HEK293 (cell line): ENCODE data around the gene PARD6B.

Source experiments
- CTCF ChIA-PET: fragments of 350-600 bp; formaldehyde crosslinking; extraction: SDS; loops from one replicate; lab custom pipeline; 2021; ENCODE audit warnings: antibody characterized with exemption; lab: Yijun Ruan, JAX
- POLR2A ChIA-PET: fragments of 300-600 bp; formaldehyde crosslinking; extraction: SDS; loops from one replicate; lab custom pipeline; 2020; ENCODE audit warnings: antibody characterized with exemption, inconsistent platforms; lab: Yijun Ruan, JAX
- H3K27ac ChIP-seq: fragments of 200-500 bp; sonication (Bioruptor generic); 2 replicates; pipeline ENCODE4 v1.5.1; 2014; ENCODE audit warnings: low read depth, low read length, control low read depth, inconsistent platforms; ENCODE audit errors: extremely low read depth
- H3K36me3 ChIP-seq, 2 experiments: fragments of 200-500 bp in 1 of 2; sonication (Bioruptor generic) in 1 of 2; 1 replicate in 1 of 2; 2 replicates in 1 of 2; pipeline ENCODE4 v1.5.1; 2014 to 2017; ENCODE audit warnings: inconsistent platforms in 2 of 2, low read length in 2 of 2; ENCODE audit not compliant: control insufficient read depth in 2 of 2, insufficient read depth in 1 of 2
- H3K4me1 ChIP-seq: fragments of 200-500 bp; sonication (Bioruptor generic); 2 replicates; pipeline ENCODE4 v1.5.1; 2014; ENCODE audit warnings: mild to moderate bottlenecking, low read length, inconsistent platforms; ENCODE audit not compliant: control insufficient read depth, insufficient read depth
- H3K4me3 ChIP-seq: 2 replicates; pipeline ENCODE4 v1.5.1; 2011; ENCODE audit warnings: low read depth, mild to moderate bottlenecking, control low read depth, low read length, moderate library complexity
- H3K9me3 ChIP-seq: fragments of 200-500 bp; sonication (Bioruptor generic); 2 replicates; pipeline ENCODE4 v1.5.1; 2014; ENCODE audit warnings: low read depth, low read length, inconsistent platforms; ENCODE audit not compliant: control insufficient read depth, insufficient read depth
- ATF2 ChIP-seq: fragments of 450-650 bp; formaldehyde crosslinking; IDR thresholded peaks from 2 replicates; pipeline ENCODE4 v1.5.1; 2016; ENCODE audit warnings: missing biosample characterization, missing genetic modification characterization, low read depth
- EGR2 ChIP-seq: fragments of 450-650 bp; formaldehyde crosslinking; IDR thresholded peaks from 2 replicates; pipeline ENCODE4 v1.5.1; 2016; ENCODE audit warnings: low read depth, missing biosample characterization, missing genetic modification characterization
- INSM2 ChIP-seq: fragments of 450-650 bp; formaldehyde crosslinking; IDR thresholded peaks from 2 replicates; pipeline ENCODE4 v1.5.1; 2016; ENCODE audit warnings: missing biosample characterization, missing genetic modification characterization
- PRDM10 ChIP-seq: fragments of 450-650 bp; formaldehyde crosslinking; IDR thresholded peaks from 2 replicates; pipeline ENCODE4 v1.5.1; 2016; ENCODE audit warnings: missing biosample characterization, missing genetic modification characterization
- TSHZ1 ChIP-seq: fragments of 450-650 bp; formaldehyde crosslinking; IDR thresholded peaks from 2 replicates; pipeline ENCODE4 v1.5.1; 2016; ENCODE audit warnings: missing biosample characterization, missing genetic modification characterization, borderline replicate concordance
- ZEB2 ChIP-seq: fragments of 450-650 bp; formaldehyde crosslinking; IDR thresholded peaks from 2 replicates; pipeline ENCODE4 v1.5.1; 2016; ENCODE audit warnings: missing biosample characterization, missing genetic modification characterization
- ZNF121 ChIP-seq: fragments of 450-650 bp; formaldehyde crosslinking; IDR thresholded peaks from 2 replicates; pipeline ENCODE4 v1.5.1; 2016; ENCODE audit warnings: missing biosample characterization, missing genetic modification characterization
- ZNF138 ChIP-seq: fragments of 450-650 bp; formaldehyde crosslinking; IDR thresholded peaks from 2 replicates; pipeline ENCODE4 v1.5.1; 2016; ENCODE audit warnings: missing biosample characterization, missing genetic modification characterization, borderline replicate concordance
- ZNF302 ChIP-seq: fragments of 450-650 bp; formaldehyde crosslinking; IDR thresholded peaks from 2 replicates; pipeline ENCODE4 v1.5.1; 2016; ENCODE audit warnings: missing biosample characterization, missing genetic modification characterization, low read depth
- ZNF335 ChIP-seq: fragments of 450-650 bp; formaldehyde crosslinking; conservative IDR thresholded peaks from 2 replicates; pipeline ENCODE4 v1.5.1; 2016; ENCODE audit warnings: missing biosample characterization, missing genetic modification characterization
- ZNF585B ChIP-seq: fragments of 450-650 bp; formaldehyde crosslinking; IDR thresholded peaks from 2 replicates; pipeline ENCODE4 v1.5.1; 2016; ENCODE audit warnings: missing biosample characterization, missing genetic modification characterization
- ZNF629 ChIP-seq: fragments of 450-650 bp; formaldehyde crosslinking; IDR thresholded peaks from 2 replicates; pipeline ENCODE4 v1.5.1; 2017; ENCODE audit warnings: missing biosample characterization, missing genetic modification characterization

Gene PARD6B

GRCh38 chr20:50728981-50729874, 2.2 kb upstream of the PARD6B start:
- Histone ChIP-seq H3K9me3 (no peaks in the 10 kb centered on the region), H3K4me1 (peaks cover 4% of the 10 kb centered on the region; the same call in 1 of the 2 replicates)
- peak; percentile 28; the same call in 1 of the 2 replicates for TF ChIP-seq EGR2 (tag by site-specific recombination)
- TF ChIP-seq ZNF629 (tag by site-specific recombination): peak; percentile 68
- TF ChIP-seq ZEB2 (tag by site-specific recombination): peak; percentile 40
- no peak for TF ChIP-seq ZNF302 (tag by site-specific recombination)
- TF ChIP-seq ZNF138: no peak
- no peak for TF ChIP-seq ZNF585B (tag by site-specific recombination)
- 0 out of 2 replicates have a peak, but pooled peaks have one; percentile 11 for TF ChIP-seq ZNF335
- TF ChIP-seq INSM2 (tag by site-specific recombination): peak; percentile 56; the same call in 1 of the 2 replicates
- 0 out of 2 replicates have a peak, but pooled peaks have one; percentile 6 for TF ChIP-seq PRDM10 (tag by site-specific recombination)
- TF ChIP-seq TSHZ1: 0 out of 2 replicates have a peak, but pooled peaks have one; percentile 8
- TF ChIP-seq ATF2 (tag by site-specific recombination): peak; percentile 96
- no peak for TF ChIP-seq ZNF121 (tag by site-specific recombination)
- TF ChIP-seq, all 188 proteins: peak for 8
- H3K36me3 ChIP-seq: peaks cover 0 to 1% of the 10 kb centered on the region in 2 experiments; a peak in 1 of 3 replicates
- H3K27ac ChIP-seq: no peak overlapping the region
- H3K4me3 ChIP-seq: no peak overlapping the region
- POLR2A ChIA-PET: interaction anchor here (1.0 to 1.2 kb wide), 2 partner anchors 15 to 16 kb away, joined by 3 to 4 read pairs; no protein-coding TSS in a partner anchor
- CTCF ChIA-PET: interaction anchor here (0.6 to 1.5 kb wide), 4 partner anchors 20 to 461 kb away, joined by 3 to 7 read pairs (median 6); no protein-coding TSS in a partner anchor
